Esophagus mucosa (tissue), 1 donor: Measurements from ENCODE around the gene PLA2G2C. TPM values are rescaled to one million over a fixed set of nuclear protein-coding genes. Genes with fewer than 3 reads are reported as not detected.
A peak's percentile ranks its signal among the peaks of the same experiment; 100 is the strongest.
"Not testable (repeated sequence)": the region's sequence is repeated elsewhere in the genome, so short reads cannot be mapped to it uniquely, and the experiment has no call there.

Experiments
- ATAC-seq: fragments of 200-7000 bp; cut with Tn5 transposase; one replicate; pipeline ENCODE4 v1.9.1; 2020
- total RNA-seq: library from RNA; stranded (reverse); gene quantifications from one replicate; pipeline ENCODE4 v1.2.4, GENCODE V29; 2023
- donor health status: DM: yes; HTN: yes; CAD: no.

Gene PLA2G2C
- total RNA-seq, 1 donor from 2014 or later = 0.48 TPM

DNA sequence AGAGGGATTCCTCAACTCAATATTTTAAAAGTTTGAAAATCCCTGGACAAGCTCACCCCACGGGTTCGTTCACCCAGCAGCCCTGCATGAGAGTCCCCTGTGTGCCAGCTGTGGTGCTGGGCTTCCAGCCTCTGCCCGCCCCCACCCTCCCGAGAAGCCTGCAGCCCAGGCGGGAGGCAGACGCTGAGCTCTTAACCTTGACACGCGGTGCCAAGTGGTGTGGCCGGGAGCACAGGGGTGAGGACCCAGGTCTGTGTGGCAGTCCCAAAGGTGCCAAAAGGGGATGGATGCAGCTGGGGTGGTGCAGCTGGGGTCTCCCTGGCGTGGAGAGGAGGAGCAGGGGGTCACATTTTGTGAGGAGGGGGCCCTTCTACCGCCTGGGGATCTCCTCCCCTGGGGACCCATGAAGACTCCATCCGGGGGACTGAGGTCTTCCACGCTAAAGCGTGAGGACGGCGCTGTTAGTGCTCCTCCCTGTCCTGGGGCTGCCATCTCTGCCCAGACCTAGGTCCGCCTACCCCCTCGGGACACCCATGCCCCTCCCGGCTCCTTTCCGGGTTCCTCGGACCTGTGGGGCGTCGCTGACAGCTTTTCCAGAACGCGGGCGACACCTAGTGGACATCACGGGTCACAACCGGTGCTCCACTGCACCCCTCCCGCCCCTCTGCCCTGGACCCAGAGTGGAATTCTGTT, 34.3 kb downstream of the PLA2G2C start:
- ATAC-seq = peak; percentile 85

DNA sequence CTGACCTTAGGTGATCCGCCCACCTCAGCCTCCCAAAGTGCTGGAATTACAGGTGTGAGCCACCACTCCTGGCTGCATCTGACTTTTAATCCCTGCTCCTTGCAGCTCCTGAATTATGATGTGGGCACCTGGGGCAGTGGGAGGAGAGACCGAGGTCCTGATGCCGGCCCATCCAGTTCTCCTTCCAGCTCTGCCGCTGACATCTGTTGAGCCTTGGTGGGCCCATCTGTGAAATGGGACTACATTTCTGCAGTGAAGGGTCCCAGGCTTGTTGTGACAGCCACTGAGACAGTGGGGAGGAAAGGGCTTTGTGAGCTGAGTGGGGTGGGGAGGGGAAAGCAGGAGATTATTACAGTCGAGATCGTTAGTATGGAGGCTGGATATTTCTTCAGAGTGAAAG, 35.3 kb downstream of the PLA2G2C start:
- ATAC-seq = no peak

DNA sequence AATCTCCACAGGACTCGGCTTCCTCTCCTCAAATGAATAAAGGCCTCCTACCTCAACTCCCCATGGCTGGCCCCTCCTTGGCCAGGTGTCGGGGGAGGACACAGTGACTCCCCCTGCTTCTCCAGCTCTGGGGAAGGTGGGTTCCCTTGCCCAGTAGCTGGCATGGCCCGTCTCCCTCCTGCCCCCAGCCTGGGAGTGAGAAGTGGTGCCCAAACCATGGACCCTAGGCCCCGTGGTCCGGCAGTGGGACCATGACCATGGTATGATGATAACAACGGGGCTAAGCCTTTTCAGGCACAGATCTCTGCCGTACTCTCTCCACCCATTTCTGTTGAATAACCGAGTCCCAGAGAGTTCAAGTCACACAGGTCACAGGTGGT, 36.0 kb downstream of the PLA2G2C start:
- no peak for ATAC-seq

DNA sequence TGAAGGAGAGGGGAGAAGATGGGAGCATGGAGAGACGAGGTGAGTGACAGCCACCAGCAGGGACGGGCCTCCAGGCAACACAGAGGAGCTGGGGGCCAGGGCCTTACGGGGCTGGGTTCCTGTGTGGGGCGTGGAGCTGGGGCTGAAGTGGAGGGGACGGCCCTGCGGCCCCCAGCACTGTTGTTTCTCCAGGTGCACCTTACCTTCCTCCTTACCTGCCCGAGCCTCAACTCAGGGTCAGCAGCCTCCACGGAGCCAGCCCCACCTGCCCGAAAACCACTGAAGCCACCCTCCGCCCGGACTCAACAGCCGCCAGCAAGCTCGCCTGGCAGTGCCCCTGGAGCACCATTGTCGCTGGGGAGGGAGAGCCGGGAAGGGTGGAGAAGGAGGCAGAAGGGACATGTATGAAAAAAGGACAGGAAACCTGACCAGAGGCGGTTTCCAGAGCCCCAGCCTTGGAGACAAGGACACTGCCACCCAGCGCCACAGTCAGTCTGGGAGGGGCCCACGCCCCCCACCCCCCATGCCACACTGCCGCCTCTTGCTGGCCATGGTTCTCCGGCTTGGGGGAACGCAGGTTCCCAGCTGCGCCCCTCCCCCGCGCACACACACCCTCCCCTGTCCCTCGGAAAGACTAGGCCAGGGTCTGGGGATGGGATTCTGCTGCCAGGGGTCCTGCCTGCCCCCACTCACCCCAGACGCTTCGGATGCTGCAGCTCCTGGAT, 36.6 kb downstream of the PLA2G2C start:
- no peak for ATAC-seq

DNA sequence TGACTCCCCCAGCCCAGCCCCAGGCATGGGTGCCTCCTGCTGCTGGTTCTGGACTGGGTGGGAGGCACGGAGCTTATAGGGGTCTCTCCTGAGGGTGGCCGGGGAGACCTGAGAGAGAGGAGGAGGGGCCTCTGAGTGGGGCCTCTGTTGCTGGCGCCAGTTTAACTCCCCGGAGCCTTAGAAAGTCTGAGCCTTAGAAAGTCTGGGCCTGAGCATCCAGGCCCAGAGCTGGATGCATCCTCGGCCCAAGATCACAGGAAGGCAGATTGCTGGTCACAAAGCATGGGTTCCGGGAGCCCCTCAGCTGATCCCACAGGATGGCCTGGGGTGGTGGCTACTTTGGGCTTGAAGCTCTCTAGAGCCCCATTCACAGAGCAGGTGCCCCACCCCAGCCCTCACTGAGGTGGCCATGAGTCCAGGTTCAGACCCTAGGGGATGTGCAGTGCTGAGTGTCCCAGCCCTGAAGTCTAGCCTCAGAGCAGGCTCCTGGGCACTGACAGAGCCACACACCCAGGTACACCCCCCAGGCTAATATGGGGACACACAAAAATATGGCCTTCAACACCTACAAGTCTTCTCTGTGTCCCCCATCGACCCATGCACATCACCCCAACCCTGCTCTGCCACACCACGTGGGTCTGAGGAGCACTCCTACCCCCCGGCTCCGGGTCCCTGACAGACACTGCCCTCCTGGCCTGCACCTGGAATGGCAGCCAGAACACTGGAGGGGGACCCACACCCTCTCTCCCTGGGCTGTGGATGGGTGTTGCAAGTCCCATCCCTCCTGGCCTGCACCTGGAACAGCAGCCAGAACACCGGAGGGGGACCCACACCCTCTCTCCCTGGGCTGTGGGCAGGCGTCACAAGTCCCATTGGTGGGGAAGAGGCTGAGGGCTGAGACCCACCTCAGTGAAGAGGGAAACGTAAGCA, 37.5 kb downstream of the PLA2G2C start:
- ATAC-seq = no peak

DNA sequence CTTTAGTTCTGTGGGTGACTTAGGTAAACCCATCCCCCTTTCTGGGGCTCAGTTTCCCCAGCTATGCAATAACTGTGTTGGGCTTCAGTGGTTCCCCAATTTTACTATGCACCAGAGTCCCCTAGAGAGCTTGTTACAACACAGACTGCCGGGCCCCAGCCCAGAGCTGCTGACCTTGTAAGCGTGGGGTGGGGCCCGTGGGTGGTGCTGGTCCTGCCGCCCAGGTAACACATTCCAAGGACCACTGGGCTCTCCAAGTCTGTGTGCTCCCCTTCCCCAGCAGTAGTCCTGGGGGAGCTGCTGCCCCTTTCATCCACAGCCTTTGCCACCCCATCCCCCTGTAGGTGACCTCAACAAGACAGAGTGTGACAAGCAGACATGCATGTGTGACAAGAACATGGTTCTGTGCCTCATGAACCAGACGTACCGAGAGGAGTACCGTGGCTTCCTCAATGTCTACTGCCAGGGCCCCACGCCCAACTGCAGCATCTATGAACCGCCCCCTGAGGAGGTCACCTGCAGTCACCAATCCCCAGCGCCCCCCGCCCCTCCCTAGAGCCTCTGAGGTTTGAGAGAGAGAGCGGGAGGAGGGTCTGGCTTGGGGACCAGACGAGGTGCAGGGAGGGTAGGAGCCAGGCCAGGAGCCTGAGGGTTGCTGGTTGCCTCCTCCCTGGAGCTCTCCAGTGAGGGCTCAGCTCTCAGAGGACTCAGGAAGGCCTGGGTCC, 38.3 kb downstream of the PLA2G2C start:
- ATAC-seq = no peak

DNA sequence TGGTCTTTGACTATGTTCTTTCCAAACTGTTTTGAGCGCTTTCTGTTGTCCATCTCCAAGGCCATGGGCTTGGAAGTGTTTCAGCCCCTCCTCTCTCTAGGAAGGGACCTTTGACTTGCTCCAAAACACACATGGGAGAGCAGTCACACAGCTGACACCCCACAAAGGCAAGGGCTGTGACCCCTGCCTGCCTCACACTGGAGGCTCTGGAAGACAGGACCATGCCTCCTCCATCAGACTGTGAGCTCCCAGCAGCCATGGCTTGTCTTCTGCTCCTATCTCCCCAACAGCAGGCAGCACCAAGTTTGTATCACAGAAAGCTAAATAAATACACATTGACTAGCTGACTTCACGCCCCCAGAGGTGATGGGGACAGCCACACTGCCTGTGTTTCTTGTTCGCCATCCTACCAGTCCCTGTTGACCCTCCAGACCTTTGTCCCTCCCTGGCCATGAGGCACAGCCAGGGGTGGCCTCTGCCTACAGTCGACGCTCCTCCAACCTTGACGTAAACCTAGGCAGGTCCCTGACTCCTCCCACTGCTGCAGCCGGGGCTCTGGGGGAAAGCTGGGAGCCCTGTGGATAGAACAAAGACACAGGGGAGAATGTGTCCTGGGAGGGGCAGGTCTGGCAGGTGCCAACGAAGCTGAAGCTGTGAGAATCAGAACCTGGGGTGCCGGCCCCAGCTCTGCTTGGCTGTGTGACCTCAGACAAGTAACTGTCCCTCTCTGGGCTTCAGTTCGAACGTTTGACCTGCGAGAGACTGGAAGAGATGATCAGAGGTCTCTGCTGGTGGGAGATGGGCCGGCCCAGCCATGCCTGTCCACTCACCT, 42.4 kb downstream of the PLA2G2C start:
- ATAC-seq = no peak

DNA sequence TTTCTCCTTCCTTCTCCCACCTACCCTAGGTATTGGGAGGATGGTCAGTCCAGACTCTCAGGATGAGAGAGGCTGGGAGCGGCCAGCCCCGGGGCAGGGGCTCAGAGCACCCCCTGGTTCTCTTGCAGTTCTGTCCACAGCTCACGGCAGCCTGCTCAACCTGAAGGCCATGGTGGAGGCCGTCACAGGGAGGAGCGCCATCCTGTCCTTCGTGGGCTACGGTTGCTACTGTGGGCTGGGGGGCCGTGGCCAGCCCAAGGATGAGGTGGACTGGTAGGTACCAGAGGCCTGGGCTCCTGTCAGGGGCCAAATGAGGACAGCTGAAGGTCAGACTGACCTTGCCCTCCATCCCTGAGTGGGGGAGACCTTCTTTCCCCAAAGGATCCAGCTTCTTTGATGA, 43.0 kb downstream of the PLA2G2C start:
- no peak for ATAC-seq

DNA sequence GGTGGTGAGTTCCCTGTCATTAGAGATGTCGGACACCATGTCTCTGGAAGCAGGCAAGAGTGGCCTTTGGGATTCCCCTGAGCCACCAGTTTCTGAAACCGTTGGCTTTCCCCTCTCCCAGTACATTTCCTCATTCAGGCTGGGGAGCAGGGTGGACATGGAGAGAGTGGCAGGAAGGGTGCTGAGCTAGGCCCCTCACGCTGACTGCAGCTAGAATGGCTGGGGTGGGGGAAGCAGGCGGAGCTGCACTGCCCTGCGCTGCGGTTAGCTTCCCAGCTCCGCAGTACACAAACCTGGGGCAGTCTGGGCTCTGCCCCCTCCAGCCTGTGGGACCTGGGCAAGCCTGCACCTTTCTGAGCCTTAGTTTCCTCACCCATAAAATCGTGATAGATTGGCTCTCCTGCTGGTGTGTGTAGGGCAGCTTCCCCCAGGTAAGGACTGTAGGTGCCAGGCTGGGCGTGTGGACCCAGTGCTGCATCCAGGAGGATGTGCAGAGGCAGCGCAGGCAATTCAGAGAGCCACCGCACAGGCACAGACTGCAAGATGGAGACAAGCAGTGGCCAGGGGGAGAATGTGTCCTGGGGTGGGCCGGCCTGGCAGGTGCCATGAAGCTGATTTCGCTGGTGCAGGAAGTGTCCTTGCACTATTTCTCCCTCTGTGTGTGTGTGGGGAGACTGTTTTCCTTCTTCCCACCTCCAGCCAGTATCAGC, 44.2 kb downstream of the PLA2G2C start:
- no peak for ATAC-seq

DNA sequence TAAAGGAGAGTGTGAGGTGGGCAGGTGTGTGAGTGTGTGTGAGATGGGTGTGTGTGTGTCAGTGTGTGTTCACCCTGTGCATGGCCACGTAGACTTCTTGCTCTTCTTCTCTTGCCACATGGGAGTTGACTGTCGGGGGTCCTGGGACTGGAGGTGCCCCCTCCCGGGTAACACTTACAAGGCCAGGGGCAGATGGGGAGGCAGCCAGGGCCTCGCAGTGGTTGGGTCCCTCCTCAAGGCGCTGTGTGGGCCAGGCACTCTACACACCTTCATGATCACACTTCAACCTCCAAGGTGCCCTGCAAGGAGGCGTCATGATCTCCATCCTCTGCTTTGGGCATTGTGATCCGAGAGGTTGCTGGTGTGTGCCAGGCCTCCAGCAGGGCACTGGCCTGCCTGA, 44.9 kb downstream of the PLA2G2C start:
- no peak for ATAC-seq

DNA sequence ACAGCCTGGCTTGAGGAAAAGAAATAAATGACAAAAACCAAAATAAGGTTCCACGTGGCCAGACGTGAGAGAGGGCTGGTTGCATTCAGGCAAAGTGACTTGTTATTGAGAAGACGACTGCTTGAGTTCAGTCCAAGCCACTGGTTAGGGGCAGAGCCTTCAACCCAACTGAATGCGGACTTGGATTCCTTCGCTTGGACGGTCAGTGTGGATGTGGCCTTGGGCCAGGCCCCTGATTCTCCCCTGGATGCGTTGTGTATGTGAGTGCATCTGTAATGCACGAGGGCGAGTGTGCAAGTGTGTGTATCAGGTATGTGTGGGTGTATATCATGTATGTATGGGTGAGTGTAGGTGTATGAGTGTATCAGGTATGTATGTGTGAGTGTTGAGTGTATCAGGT, 45.3 kb downstream of the PLA2G2C start:
- no peak for ATAC-seq

DNA sequence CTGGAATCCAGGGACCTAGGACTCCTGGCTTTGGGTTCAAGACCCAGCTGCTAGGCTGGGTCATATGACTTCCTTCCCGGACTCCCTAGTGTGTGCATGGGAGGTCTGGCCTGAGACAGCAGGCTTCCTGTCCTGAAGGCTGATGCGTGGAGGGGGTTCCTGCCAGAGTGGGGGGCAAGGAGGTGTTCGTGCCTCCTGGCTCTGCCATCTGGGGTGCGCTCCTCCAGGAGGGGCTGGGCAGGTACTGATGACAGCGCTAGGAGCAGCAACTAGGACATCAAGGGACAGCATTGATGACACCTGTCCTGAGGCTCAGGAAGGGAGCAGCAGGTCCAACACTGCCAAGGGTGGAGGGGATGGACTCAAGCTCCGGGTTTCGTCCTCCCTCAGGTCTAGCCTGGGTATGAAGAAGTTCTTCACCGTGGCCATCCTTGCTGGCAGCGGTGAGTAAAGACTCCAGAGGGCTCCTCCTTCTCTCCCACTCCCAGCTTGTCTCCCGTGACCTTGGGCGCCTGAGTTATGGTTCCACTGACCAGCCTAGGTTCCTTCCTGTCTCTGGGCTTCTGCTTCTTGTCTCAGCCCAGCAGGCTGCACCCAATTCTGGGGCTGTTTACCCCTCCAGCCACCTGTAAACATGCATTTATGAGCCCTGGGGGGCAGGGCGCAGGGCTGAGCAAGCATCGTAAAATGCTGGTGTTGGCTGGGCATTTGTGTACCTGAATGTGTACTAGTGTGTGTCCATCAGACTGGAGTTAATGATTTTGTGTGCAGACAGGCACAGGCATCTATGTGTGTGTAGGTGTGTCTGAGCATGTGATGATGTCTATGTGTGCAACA, 46.3 kb downstream of the PLA2G2C start:
- ATAC-seq = no peak

DNA sequence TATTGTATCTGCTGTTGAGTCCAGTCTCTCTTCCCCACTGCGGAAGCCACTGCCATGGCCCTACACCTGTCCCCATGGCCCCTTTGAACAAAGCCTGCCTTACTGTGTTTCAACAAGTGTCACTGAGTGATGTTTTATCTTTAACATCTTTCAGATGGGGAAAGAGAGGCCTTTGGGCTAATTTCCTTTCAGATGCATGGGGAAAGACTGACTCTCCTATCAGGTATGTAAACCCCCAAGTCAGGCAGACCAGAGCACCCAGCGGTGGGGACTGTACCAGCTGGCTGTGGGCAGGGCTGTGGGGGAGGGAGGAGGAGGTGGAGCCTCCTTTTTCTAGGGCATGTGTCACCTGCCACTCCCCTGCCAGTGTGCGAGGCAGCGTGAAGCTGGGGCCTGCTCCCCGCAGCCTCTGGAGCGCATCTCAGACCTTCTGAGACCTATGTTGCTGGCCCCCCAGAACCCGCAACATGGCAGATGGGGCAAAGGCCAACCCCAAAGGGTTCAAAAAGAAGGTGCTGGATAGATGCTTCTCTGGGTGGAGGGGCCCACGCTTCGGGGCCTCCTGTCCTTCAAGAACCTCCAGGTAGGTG, 47.3 kb downstream of the PLA2G2C start, which contains the start of gene PLA2G2F:
Gene PLA2G2F (plus strand): TSS at position 363 of the 590 bp plus-strand sequence. CDS start 105 bp downstream, at position 468.
- no peak for ATAC-seq

DNA sequence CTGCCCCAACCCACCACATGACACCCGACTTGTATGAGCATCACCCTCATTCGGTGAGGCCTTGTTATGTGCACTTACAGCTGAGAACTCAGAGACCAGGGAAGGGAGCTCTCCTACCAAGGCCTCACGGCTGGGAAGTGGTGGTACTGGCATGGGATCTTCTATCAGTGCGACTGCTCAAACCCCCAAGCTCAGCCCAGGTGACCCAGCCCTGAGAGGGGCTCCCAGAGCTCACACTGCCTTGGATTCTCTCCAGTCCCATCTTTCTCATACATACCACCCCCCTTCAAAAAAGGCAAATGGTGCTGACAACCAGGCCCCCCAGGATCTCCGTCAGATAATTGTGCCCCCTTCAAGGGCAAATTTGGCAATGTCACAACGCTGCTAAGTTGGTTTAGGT, 48.0 kb downstream of the PLA2G2C start:
- ATAC-seq = no peak

DNA sequence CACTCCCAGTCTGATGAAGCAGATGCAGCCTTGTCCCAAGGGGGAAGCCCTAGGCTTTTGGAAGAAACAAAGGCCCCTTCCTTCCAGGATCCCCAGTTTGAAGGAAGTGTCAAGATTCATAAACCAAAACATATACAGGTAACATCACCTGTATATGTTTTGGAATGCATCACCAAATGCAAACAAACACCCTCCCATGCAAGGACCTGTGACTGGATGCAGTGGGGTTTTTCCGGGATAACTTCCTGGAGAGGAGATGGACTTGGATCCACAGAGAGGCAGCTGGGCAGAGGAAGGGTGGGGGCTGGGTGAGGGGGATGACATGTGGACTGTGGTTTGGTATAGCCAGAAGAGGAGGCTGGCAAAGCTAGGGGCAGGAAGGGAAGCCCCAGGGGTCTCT, 48.7 kb downstream of the PLA2G2C start:
- ATAC-seq = no peak

DNA sequence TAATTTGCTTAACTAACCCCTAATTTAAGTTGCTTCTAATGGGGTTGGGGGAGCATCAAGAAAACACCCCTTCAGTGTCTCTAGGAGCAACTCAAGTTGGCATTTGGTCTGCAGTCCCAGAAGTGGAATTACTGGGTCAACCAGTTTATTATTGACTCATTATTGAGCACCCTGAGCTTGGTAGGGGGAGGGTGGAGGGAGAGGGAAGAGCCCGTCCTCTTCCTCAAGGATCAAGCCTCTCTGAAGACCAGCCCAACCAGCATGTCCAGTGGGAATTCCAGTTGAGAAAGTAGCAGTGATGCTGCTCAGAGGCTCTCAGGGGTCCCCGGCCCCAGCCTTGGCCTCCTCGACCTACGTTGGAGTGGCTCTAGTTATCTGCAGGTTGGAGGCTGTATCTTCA, 49.3 kb downstream of the PLA2G2C start:
- peak; percentile 76 for ATAC-seq

DNA sequence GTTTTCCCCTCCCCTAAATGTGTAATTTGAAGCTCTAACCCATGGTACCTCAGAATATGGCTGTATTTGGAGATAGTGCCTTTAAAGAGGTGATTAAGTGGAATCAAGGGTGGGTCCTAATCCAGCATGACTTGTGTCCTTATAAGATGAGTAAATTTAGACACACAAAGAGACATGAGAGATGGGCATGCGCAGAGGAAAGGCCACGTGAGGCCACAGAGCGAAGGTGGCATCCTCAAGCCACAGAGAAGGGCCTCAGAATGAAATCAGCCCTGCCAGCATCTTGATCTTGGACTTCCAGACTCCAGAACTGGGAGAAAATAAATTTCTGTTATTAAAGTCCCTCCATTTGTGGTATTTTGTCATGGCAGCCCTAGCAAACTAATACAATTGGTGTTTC, 50.1 kb downstream of the PLA2G2C start:
- ATAC-seq = no peak

DNA sequence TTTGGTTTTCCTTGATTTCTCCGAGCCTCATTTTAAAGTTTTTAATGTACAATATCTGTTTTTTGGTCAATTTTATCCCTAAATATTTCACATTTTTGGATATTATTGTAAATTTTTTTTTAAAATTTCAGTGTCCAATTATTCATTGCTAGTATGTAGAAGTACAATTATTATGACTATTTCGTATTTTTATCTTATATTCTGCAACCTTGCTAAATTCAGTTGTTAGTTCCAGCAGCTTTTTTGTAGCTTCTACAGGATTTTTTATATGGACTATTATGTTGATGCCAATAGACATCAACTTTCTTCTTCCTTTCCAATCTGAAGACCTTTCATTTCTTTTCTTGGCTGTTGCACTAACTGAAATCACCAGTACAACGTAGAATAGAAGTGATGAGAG, 51.3 kb downstream of the PLA2G2C start:
- no peak for ATAC-seq

DNA sequence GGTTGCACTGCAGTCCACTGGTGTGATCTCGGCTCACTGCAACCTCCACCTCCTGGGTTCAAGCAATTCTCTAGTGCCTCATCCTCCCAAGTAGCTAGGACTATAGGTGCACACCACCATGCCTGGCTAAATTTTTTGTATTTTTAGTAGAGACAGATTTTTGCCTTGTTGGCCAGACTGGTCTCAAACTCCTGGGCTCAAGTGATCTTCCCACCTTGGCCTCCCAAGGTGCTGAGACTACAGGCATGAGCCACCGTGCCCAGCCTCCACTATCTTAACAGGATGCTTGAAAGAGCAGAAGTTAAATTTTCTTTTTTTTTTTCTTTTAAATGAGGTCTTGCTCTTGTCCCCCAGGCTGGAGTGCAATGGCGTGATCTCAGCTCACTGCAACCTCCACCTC, 55.8 kb downstream of the PLA2G2C start:
- ATAC-seq = not testable (repeated sequence)
